Fibroblast of lung (primary cell): Measurements from ENCODE around the gene GDPD4. TPM values are rescaled to one million over a fixed set of nuclear protein-coding genes. Genes with fewer than 3 reads are reported as not detected.

ENCODE experiments used
- DNase-seq, 2 donors: peaks; one replicate each; pipeline versions ENCODE4 v3.0.0 to v3.0.0-alpha.2; 2010; ENCODE audit warnings: low read depth in 2 of 2
- H2AFZ ChIP-seq: 2 replicates; pipeline ENCODE4 v1.5.1; 2012; ENCODE audit warnings: low read length, control low read depth, inconsistent platforms
- H3K27ac ChIP-seq: 2 replicates; pipeline ENCODE4 v1.5.1; 2011; ENCODE audit warnings: low read length, control low read depth; ENCODE audit not compliant: insufficient read depth
- H3K27me3 ChIP-seq: 2 replicates; pipeline ENCODE4 v1.5.1; 2011; ENCODE audit warnings: mild to moderate bottlenecking, low read length; ENCODE audit not compliant: control insufficient read depth, insufficient read depth
- H3K36me3 ChIP-seq: 2 replicates; pipeline ENCODE4 v1.5.1; 2011; ENCODE audit warnings: low read length; ENCODE audit not compliant: control insufficient read depth, insufficient read depth
- H3K4me1 ChIP-seq: 2 replicates; pipeline ENCODE4 v1.5.1; 2011; ENCODE audit warnings: low read length; ENCODE audit not compliant: control insufficient read depth, insufficient read depth; ENCODE audit errors: extremely low read depth
- H3K4me2 ChIP-seq: 2 replicates; pipeline ENCODE4 v1.5.1; 2011; ENCODE audit warnings: low read length, control low read depth; ENCODE audit not compliant: insufficient read depth; ENCODE audit errors: extremely low read depth
- H3K4me3 ChIP-seq, 4 experiments: fragments of 200-600 bp in 1 of 4; sonication (generic) in 1 of 4; replicated peaks in 1 of 4; 2 replicates each; pipeline ENCODE4 v1.5.1; 2011 to 2016; ENCODE audit warnings: low read length in 4 of 4, low read depth in 3 of 4, mild to moderate bottlenecking in 3 of 4, control low read depth in 2 of 4, inconsistent platforms in 1 of 4, mixed read lengths in 1 of 4; ENCODE audit not compliant: insufficient read depth in 1 of 4; ENCODE audit errors: control extremely low read depth in 1 of 4
- H3K79me2 ChIP-seq: 2 replicates; pipeline ENCODE4 v1.5.1; 2012; ENCODE audit warnings: mild to moderate bottlenecking, low read length, inconsistent platforms; ENCODE audit not compliant: control insufficient read depth, insufficient read depth
- H3K9ac ChIP-seq: 2 replicates; pipeline ENCODE4 v1.5.1; 2011; ENCODE audit warnings: mild to moderate bottlenecking, low read length, control low read depth; ENCODE audit not compliant: insufficient read depth
- H3K9me3 ChIP-seq: 2 replicates; pipeline ENCODE4 v1.5.1; 2012; ENCODE audit warnings: low read depth, low read length; ENCODE audit not compliant: control insufficient read depth, insufficient read depth
- H4K20me1 ChIP-seq: 2 replicates; pipeline ENCODE4 v1.5.1; 2011; ENCODE audit warnings: low read length; ENCODE audit not compliant: control insufficient read depth, insufficient read depth; ENCODE audit errors: extremely low read depth
- EZH2 ChIP-seq: IDR thresholded peaks from 2 replicates; pipeline ENCODE4 v1.5.1; 2012; ENCODE audit warnings: low read length, control low read depth, mild to moderate bottlenecking; ENCODE audit errors: missing control alignments
- polyA plus RNA-seq, 2 donors: library from polyadenylated mRNA; depleted of rRNA in 1 of 2; stranded (reverse) in 1 of 2; unstranded in 1 of 2; fragments of >200 nt; gene quantifications; 2 replicates each; pipeline ENCODE4 v1.2.1, GENCODE V29; 2011 to 2012; ENCODE audit warnings: missing spikeins in 1 of 2
- total RNA-seq: library from RNA; depleted of rRNA; stranded (reverse); fragments of >200 nt; gene quantifications from 2 replicates; pipeline ENCODE4 v1.2.1, GENCODE V29; 2014
- TF ChIP-seq, protein P1 (sequence below), 2 donors: IDR thresholded peaks in 1 of 2; conservative IDR thresholded peaks in 1 of 2; 1 replicate in 1 of 2; 2 replicates in 1 of 2; pipeline ENCODE4 v1.5.1; 2011 to 2012; ENCODE audit warnings: low read length in 2 of 2, control low read depth in 1 of 2, inconsistent platforms in 1 of 2, low read depth in 1 of 2, mild to moderate bottlenecking in 1 of 2

GDPD4 gene
- total and polyA plus RNA-seq, 2 donors (not counting 1 experiment from before 2014, with no cell fraction given): not detected

DNA sequence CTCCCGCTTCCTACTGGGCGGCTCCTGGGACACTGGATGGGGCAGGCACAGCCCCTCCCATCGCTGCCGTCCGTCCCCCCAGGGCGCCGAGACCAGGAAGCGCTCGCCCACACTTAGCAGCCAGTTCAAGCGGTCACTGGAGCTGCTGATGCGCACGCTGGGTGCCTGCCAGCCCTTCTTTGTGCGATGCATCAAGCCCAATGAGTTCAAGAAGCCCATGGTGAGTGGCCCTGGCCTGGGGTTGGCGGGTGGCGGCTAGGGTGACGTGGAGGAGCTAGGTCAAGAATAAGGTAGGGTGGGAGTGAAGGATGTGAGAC is 128.9 kb downstream of the GDPD4 start:
- TF ChIP-seq, protein P1, sequence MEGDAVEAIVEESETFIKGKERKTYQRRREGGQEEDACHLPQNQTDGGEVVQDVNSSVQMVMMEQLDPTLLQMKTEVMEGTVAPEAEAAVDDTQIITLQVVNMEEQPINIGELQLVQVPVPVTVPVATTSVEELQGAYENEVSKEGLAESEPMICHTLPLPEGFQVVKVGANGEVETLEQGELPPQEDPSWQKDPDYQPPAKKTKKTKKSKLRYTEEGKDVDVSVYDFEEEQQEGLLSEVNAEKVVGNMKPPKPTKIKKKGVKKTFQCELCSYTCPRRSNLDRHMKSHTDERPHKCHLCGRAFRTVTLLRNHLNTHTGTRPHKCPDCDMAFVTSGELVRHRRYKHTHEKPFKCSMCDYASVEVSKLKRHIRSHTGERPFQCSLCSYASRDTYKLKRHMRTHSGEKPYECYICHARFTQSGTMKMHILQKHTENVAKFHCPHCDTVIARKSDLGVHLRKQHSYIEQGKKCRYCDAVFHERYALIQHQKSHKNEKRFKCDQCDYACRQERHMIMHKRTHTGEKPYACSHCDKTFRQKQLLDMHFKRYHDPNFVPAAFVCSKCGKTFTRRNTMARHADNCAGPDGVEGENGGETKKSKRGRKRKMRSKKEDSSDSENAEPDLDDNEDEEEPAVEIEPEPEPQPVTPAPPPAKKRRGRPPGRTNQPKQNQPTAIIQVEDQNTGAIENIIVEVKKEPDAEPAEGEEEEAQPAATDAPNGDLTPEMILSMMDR (conservative IDR thresholded peaks at IDR 0.05 in 1 of 2, IDR thresholded peaks at IDR 0.05 in 1 of 2; ENCODE audit: low read depth in 1 of 2, low read length in 2 of 2): no peak
- TF ChIP-seq EZH2: no peak
- H3K9ac ChIP-seq: no peak overlapping the region
- no peak overlapping the region for H3K4me2 ChIP-seq
- no peak overlapping the region for H2AFZ ChIP-seq
- H3K36me3 ChIP-seq: no peaks in the 10 kb centered on the region
- H3K9me3 ChIP-seq: no peaks in the 10 kb centered on the region
- no peaks in the 10 kb centered on the region for H4K20me1 ChIP-seq
- no peaks in the 10 kb centered on the region for H3K79me2 ChIP-seq
- no peaks in the 10 kb centered on the region for H3K4me1 ChIP-seq
- peak in 1 of 2 donors; percentile 21 for DNase-seq
- H3K27me3 ChIP-seq: no peaks in the 10 kb centered on the region
- H3K4me3 ChIP-seq: no peak overlapping the region
- H3K27ac ChIP-seq: no peak overlapping the region

DNA sequence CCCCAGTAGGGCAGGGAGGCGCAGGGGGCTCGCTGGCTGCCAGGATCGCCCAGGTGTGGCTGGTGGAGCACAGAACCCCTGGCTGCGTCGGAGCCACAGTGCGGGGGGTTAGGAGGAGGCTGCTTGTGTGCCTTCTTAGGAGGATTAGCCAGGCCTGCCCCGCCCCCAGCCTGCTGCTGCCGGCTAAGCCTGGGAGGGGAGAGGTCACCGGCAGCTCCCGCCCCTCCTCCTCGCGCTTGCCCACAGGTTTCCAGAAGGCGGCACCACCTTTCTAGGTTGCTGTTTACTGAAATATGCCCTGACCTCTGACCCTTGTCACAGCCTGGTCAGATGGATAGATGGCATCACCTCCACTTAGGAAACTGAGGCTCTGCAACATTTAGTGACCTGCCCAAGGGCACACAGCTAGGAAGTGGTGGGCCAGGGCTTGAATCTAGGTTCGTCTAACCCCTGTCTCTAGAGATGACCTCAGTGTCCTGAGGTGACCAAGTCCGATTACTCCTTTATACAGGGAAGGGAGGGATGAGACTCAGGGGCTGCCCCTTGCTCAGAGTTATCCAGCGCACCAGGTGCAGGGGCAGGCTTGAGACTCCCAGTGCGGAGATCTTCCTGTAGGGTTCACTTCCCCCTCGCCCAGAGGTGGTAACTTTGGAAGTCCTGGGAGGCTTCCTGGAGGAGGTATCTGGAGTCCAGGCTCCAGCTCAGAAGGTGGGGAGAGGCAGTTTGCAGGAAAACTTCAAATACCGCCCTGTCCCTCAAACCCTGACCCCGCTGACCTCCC is 129.4 kb downstream of the GDPD4 start:
- Histone ChIP-seq H3K4me1 (no peaks in the 10 kb centered on the region), H2AFZ (no peak overlapping the region), H3K9ac (no peak overlapping the region)

DNA sequence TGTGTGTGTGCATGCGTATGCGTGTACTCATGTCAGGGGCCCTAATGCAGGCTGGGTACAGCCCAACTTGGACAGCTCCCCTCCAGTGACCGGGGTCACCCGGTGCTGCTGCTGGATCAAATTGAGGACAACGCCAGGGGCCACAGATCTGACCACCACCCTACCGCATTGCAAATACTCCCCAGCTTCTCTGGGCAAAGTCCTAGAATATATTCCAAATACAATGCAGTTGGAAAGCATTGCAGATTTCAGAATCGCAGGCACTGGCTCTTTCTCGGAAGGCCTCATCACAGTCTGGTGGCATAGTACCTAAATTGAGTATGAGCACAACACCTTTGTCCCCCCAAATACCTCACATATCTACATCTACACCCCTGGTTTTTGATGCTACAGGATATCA is 130.2 kb downstream of the GDPD4 start:
- Histone ChIP-seq H3K79me2 (no peaks in the 10 kb centered on the region), H2AFZ (no peak overlapping the region), H3K4me2 (no peak overlapping the region), H3K9me3 (no peaks in the 10 kb centered on the region), H3K4me3 (no peak overlapping the region), H3K9ac (no peak overlapping the region), H3K36me3 (no peaks in the 10 kb centered on the region), H4K20me1 (no peaks in the 10 kb centered on the region), H3K4me1 (no peaks in the 10 kb centered on the region), H3K27me3 (peaks cover 3% of the 10 kb centered on the region), H3K27ac (no peak overlapping the region)
- no peak for DNase-seq
- TF ChIP-seq EZH2: no peak

More for the DNA sequence above, 129.4 kb downstream of the GDPD4 start:
- H3K4me3 ChIP-seq: no peak overlapping the region
- H3K36me3 ChIP-seq: no peaks in the 10 kb centered on the region
- no peak for TF ChIP-seq EZH2
- TF ChIP-seq, protein P1 (conservative IDR thresholded peaks at IDR 0.05 in 1 of 2, IDR thresholded peaks at IDR 0.05 in 1 of 2; ENCODE audit: low read depth in 1 of 2, low read length in 2 of 2): no peak
- peaks cover 3% of the 10 kb centered on the region for H3K27me3 ChIP-seq
- H3K4me2 ChIP-seq: no peak overlapping the region
- H4K20me1 ChIP-seq: no peaks in the 10 kb centered on the region
- no peaks in the 10 kb centered on the region for H3K79me2 ChIP-seq
- H3K9me3 ChIP-seq: no peaks in the 10 kb centered on the region
- H3K27ac ChIP-seq: no peak overlapping the region
- DNase-seq: no peak
